ENCODE results near the gene TLCD3A. TPM values are rescaled to one million over a fixed set of nuclear protein-coding genes. Genes with fewer than 3 reads are reported as not detected.

TLCD3A gene
- total and polyA plus RNA-seq, 2 experiments from 2014 or later = 15.7 to 21.1 TPM

DNA sequence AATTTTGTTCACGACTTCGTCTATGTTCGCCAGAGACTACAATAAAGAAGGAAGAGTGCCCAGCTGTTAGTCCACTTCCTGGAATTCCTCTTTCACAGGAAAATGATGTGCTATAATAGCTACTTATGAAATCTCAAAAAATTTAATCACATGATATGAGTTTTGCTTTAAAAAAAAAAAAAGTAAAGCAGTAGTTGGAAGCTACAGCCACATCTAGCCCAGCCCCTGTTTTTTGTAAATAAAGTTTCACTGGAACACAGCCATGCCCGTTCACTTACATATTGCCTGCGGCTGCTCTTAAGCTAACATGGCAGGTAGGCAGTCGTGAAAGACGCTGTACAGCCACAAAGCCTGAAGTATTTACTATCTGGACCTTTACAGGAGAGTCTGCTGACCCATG lies 33.1 kb upstream of the TLCD3A start:
- H3K79me2 ChIP-seq = peaks cover 11% of the 10 kb centered on the region
- no peaks in the 10 kb centered on the region for H3K4me1 ChIP-seq (ENCODE audit: insufficient read depth)
- H3K4me3 ChIP-seq = no peak overlapping the region
- no peak overlapping the region for H2AFZ ChIP-seq
- H3K9me2 ChIP-seq (replicated peaks; ENCODE audit: insufficient read depth) = no peaks in the 10 kb centered on the region
- 72% methylated on average over 7 of the region's 7 CpGs for WGBS (ENCODE audit: low lambda C conversion rate, missing lambda C conversion rate)
- H3K36me3 ChIP-seq (replicated peaks; ENCODE audit: insufficient read depth, low read depth) = no peaks in the 10 kb centered on the region
- H4K20me1 ChIP-seq (ENCODE audit: insufficient read depth, poor library complexity, severe bottlenecking) = no peaks in the 10 kb centered on the region
- H3K27me3 ChIP-seq = no peaks in the 10 kb centered on the region
- no peaks in the 10 kb centered on the region for H3K9me3 ChIP-seq (ENCODE audit: low read depth)
- no peak for TF ChIP-seq EZH2phosphoT487 (IDR thresholded peaks at IDR 0.05; ENCODE audit: low read depth, severe bottlenecking, unreplicated experiment)
- TF ChIP-seq EZH2 (IDR thresholded peaks at IDR 0.05; ENCODE audit: borderline replicate concordance) = no peak
- no peak overlapping the region for H3K27ac ChIP-seq
- no peak overlapping the region for H3K4me2 ChIP-seq
- peak; percentile 19 for DNase-seq (ENCODE audit: low spot score)

DNA sequence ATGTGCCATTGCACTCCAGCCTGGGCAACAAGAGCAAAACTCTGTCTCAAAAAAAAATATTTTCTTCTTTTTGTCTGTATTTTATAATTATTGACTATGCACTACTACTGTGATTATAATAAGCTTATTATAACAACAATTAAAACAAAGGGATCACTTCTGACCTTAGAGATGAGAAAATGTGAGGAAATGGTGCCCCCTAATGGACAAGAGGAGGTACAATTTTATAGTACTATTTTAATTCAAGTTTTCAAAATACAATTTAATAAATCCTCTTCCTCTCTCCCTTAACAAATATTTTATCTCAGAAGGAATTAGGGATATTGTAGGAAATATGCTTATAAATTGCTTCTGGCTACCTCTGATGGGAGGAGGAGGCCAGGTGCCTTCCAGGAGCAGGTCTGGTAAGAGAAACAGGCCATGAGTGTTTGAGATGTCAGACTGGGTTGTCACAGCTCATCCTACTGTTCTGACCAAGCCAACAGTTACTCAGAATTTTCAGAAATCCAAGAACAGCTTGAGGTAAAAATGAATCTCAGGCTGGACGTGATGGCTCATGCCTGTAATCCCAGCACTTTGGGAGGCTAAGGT lies 31.8 kb upstream of the TLCD3A start:
- Histone ChIP-seq H4K20me1 (ENCODE audit: insufficient read depth, poor library complexity, severe bottlenecking) (no peaks in the 10 kb centered on the region), H3K79me2 (peaks cover 21% of the 10 kb centered on the region), H3K27ac (no peak overlapping the region), H3K4me2 (no peak overlapping the region), H3K36me3 (replicated peaks; ENCODE audit: insufficient read depth, low read depth) (no peaks in the 10 kb centered on the region), H3K9me2 (replicated peaks; ENCODE audit: insufficient read depth) (no peaks in the 10 kb centered on the region), H3K9me3 (ENCODE audit: low read depth) (no peaks in the 10 kb centered on the region), H2AFZ (no peak overlapping the region), H3K27me3 (no peaks in the 10 kb centered on the region), H3K4me3 (no peak overlapping the region), H3K4me1 (ENCODE audit: insufficient read depth) (peaks cover 6% of the 10 kb centered on the region)
- DNase-seq (ENCODE audit: low spot score) = peak; percentile 40
- TF ChIP-seq EZH2 (IDR thresholded peaks at IDR 0.05; ENCODE audit: borderline replicate concordance) (no peak), EZH2phosphoT487 (IDR thresholded peaks at IDR 0.05; ENCODE audit: low read depth, severe bottlenecking, unreplicated experiment) (no peak)
- TF ChIP-seq, protein P1, sequence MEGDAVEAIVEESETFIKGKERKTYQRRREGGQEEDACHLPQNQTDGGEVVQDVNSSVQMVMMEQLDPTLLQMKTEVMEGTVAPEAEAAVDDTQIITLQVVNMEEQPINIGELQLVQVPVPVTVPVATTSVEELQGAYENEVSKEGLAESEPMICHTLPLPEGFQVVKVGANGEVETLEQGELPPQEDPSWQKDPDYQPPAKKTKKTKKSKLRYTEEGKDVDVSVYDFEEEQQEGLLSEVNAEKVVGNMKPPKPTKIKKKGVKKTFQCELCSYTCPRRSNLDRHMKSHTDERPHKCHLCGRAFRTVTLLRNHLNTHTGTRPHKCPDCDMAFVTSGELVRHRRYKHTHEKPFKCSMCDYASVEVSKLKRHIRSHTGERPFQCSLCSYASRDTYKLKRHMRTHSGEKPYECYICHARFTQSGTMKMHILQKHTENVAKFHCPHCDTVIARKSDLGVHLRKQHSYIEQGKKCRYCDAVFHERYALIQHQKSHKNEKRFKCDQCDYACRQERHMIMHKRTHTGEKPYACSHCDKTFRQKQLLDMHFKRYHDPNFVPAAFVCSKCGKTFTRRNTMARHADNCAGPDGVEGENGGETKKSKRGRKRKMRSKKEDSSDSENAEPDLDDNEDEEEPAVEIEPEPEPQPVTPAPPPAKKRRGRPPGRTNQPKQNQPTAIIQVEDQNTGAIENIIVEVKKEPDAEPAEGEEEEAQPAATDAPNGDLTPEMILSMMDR (IDR thresholded peaks at IDR 0.05; ENCODE audit: poor library complexity) = peak; percentile 83
- WGBS (ENCODE audit: low lambda C conversion rate, missing lambda C conversion rate) = 74% methylated on average over 1 of the region's 1 CpG

DNA sequence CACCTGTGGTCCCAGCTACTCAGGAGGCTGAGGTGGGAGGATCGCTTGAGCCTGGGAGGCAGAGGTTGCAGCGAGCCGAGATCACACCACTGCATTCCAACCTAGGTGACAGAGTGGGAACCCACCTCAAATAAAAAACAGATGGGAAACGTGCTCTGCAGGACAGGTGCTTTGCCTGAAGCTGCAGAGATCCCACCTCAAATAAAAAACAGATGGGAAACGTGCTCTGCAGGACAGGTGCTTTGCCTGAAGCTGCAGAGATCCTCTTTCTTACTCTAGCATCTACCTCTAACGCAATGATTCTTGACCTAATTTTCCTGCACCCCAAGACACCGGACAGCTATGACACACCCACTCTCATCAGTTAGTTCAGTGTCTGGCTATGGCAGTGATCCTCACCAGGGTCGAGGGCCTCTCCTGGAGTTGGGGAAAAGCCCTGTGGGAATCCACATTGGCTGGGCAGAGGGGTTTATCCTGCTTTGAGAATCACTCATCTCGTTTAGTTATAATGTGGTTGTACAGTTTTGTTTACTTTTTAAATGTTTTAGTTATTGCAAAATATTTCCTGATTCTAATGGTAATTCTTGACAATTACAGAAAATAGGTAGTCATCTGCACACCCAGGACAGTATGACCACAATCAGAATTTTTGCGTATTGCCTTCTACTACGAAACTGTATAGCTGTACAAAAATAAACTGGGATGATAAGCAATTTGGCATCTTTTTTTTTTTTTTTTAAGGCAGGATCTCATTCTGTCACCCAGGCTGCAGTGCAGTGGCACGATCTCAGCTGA lies 29.1 kb upstream of the TLCD3A start:
- Histone ChIP-seq H2AFZ (no peak overlapping the region), H3K27ac (no peak overlapping the region), H3K36me3 (replicated peaks; ENCODE audit: insufficient read depth, low read depth) (no peaks in the 10 kb centered on the region), H3K79me2 (peaks cover 33% of the 10 kb centered on the region), H4K20me1 (ENCODE audit: insufficient read depth, poor library complexity, severe bottlenecking) (no peaks in the 10 kb centered on the region), H3K4me3 (no peak overlapping the region), H3K4me1 (ENCODE audit: insufficient read depth) (peaks cover 6% of the 10 kb centered on the region), H3K9me3 (ENCODE audit: low read depth) (no peaks in the 10 kb centered on the region), H3K27me3 (no peaks in the 10 kb centered on the region), H3K4me2 (no peak overlapping the region), H3K9me2 (replicated peaks; ENCODE audit: insufficient read depth) (no peaks in the 10 kb centered on the region)
- WGBS (ENCODE audit: low lambda C conversion rate, missing lambda C conversion rate) = 80% methylated on average over 12 of the region's 12 CpGs
- TF ChIP-seq EZH2 (IDR thresholded peaks at IDR 0.05; ENCODE audit: borderline replicate concordance) (no peak), EZH2phosphoT487 (IDR thresholded peaks at IDR 0.05; ENCODE audit: low read depth, severe bottlenecking, unreplicated experiment) (no peak)
- TF ChIP-seq, protein P1 (IDR thresholded peaks at IDR 0.05; ENCODE audit: poor library complexity) = no peak
- DNase-seq (ENCODE audit: low spot score) = no peak

All from hepatocyte (in vitro differentiated cells).